ENCODE results near the gene TCEAL6. TPM values are rescaled to one million over a fixed set of nuclear protein-coding genes. Genes with fewer than 3 reads are reported as not detected.

TCEAL6 gene
- total RNA-seq, 1 donor from 2014 or later: not detected

DNA sequence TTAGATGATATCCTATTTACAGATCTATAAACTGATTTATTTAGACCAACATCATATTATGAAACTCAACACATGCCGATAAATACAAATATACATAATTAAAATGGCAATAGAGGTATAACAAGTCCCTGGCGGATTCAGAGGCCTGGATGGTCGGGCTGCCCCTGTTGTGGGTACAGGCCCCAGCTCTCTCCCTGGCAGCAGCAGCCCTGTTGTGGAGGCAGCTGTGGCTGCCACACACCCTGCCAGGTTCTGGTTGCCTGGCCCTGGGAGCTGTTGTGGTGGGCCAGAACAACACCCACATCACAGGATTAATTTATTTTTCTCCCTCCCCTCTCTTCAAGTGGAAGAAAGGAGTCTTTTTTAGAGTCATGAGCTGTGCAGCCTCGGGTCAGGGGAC is 28.9 kb downstream of the TCEAL6 start:
- TF ChIP-seq, protein P1, sequence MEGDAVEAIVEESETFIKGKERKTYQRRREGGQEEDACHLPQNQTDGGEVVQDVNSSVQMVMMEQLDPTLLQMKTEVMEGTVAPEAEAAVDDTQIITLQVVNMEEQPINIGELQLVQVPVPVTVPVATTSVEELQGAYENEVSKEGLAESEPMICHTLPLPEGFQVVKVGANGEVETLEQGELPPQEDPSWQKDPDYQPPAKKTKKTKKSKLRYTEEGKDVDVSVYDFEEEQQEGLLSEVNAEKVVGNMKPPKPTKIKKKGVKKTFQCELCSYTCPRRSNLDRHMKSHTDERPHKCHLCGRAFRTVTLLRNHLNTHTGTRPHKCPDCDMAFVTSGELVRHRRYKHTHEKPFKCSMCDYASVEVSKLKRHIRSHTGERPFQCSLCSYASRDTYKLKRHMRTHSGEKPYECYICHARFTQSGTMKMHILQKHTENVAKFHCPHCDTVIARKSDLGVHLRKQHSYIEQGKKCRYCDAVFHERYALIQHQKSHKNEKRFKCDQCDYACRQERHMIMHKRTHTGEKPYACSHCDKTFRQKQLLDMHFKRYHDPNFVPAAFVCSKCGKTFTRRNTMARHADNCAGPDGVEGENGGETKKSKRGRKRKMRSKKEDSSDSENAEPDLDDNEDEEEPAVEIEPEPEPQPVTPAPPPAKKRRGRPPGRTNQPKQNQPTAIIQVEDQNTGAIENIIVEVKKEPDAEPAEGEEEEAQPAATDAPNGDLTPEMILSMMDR (IDR thresholded peaks at IDR 0.05): no peak
- intact Hi-C loops (cut with DNase I): no loop called here
- H3K9me3 ChIP-seq: no peaks in the 10 kb centered on the region
- no peaks in the 10 kb centered on the region for H3K27me3 ChIP-seq
- ATAC-seq (no peak), DNase-seq (no peak)
- no peak overlapping the region for H3K4me3 ChIP-seq
- no peaks in the 10 kb centered on the region for H3K36me3 ChIP-seq
- no peaks in the 10 kb centered on the region for H3K4me1 ChIP-seq
- no peak overlapping the region for H3K27ac ChIP-seq

Other genes with a start within 250 kb of the TCEAL6 start
- gene ZMAT1, start 210.5 kb downstream of the TCEAL6 start, total RNA-seq: 8.4 TPM
- gene TCEAL2, start 16.8 kb downstream of the TCEAL6 start, total RNA-seq: 5.4 TPM
- gene BEX5, start 13.5 kb upstream of the TCEAL6 start, total RNA-seq: 5.8 TPM
- gene TCP11X1, start 72.8 kb upstream of the TCEAL6 start, total RNA-seq: not detected
- not detected for gene NXF2, start 104.7 kb upstream of the TCEAL6 start, total RNA-seq

All from upper lobe of right lung (tissue), 1 donor.